HepG2 (cell line): Measurements from ENCODE around the gene FN1. TPM values are rescaled to one million over a fixed set of nuclear protein-coding genes. Genes with fewer than 3 reads are reported as not detected.
A peak's percentile ranks its signal among the peaks of the same experiment; 100 is the strongest.

Experiments
- ATAC-seq: fragments of 200-7000 bp; cut with Tn5 transposase; 3 replicates; pipeline ENCODE4 v1.9.1; 2020; ENCODE audit warnings: mild to moderate bottlenecking, moderate library complexity
- BruUV-seq: library from RNA; stranded (reverse); fragments of 400-500 nt; replicated peaks from 2 replicates; lab custom pipeline; 2021; lab: Mats Ljungman, UMichigan
- CTCF ChIA-PET: fragments of 300-600 bp; formaldehyde crosslinking; extraction: SDS; loops from one replicate; lab custom pipeline; 2021; ENCODE audit warnings: low total read pairs, inconsistent platforms, low intra/inter-chr PET ratio; lab: Yijun Ruan, JAX
- POLR2A ChIA-PET: fragments of 350-600 bp; sonication (Branson Sonifier 250); formaldehyde crosslinking; loops from one replicate; lab custom pipeline; 2020; ENCODE audit warnings: antibody characterized with exemption, inconsistent platforms; lab: Yijun Ruan, JAX
- DNase-seq: peaks from one replicate; pipeline ENCODE4 v3.0.0-alpha.2; 2015; ENCODE audit warnings: low spot score
- FAIRE-seq: peaks from 3 replicates; lab custom pipeline; 2011; peaks lifted over from hg19 to GRCh38; lab: Jason Lieb, UNC
- H2AFZ ChIP-seq: one replicate; pipeline ENCODE4 v1.6.1; 2011; ENCODE audit warnings: low read length, inconsistent platforms
- H3K27ac ChIP-seq: fragments of 300-600 bp; 3 replicates; pipeline ENCODE4 v1.8.0; 2011; ENCODE audit warnings: mixed run types, mild to moderate bottlenecking, mixed read lengths, low read length, inconsistent platforms; ENCODE audit not compliant: insufficient read depth; ENCODE audit errors: extremely low read length
- H3K27me3 ChIP-seq, 2 experiments: fragments of 200-600 bp in 1 of 2; 2 replicates in 1 of 2; 3 replicates in 1 of 2; pipeline versions ENCODE4 v1.6.0 to v1.8.0; 2011; ENCODE audit warnings: low read length in 2 of 2, mild to moderate bottlenecking in 2 of 2, moderate library complexity in 2 of 2, inconsistent platforms in 1 of 2; ENCODE audit not compliant: insufficient read depth in 2 of 2, control insufficient read depth in 1 of 2
- H3K36me3 ChIP-seq, 2 experiments: fragments of 200-600 bp in 1 of 2; replicated peaks in 1 of 2; 2 replicates in 1 of 2; 3 replicates in 1 of 2; pipeline versions ENCODE4 v1.5.1 to v1.8.0; 2011; ENCODE audit warnings: low read length in 2 of 2, inconsistent platforms in 1 of 2; ENCODE audit not compliant: insufficient read depth in 2 of 2, control insufficient read depth in 1 of 2
- H3K4me1 ChIP-seq: 2 replicates; pipeline ENCODE4 v1.5.1; 2012; ENCODE audit warnings: low read length, inconsistent platforms; ENCODE audit not compliant: insufficient read depth
- H3K4me2 ChIP-seq: 2 replicates; pipeline ENCODE4 v1.6.0; 2011; ENCODE audit warnings: low read depth, low read length, inconsistent platforms
- H3K4me3 ChIP-seq, 3 experiments: fragments of 200-600 bp in 1 of 3; sonication (generic), shearing (Covaris generic) in 1 of 3; replicated peaks in 1 of 3; 2 replicates each; pipeline ENCODE4 v1.5.1; 2011 to 2016; ENCODE audit warnings: low read length in 3 of 3, inconsistent platforms in 2 of 3, low read depth in 2 of 3, mild to moderate bottlenecking in 2 of 3, control low read depth in 1 of 3, mixed read lengths in 1 of 3; ENCODE audit not compliant: insufficient read depth in 1 of 3
- H3K79me2 ChIP-seq: one replicate; pipeline ENCODE4 v1.6.1; 2011; ENCODE audit warnings: low read length, inconsistent platforms; ENCODE audit not compliant: insufficient read depth
- H3K9ac ChIP-seq: 2 replicates; pipeline ENCODE4 v1.6.0; 2011; ENCODE audit warnings: mild to moderate bottlenecking, low read depth, low read length, inconsistent platforms; ENCODE audit not compliant: insufficient read depth
- H3K9me3 ChIP-seq: 2 replicates; pipeline ENCODE4 v1.5.1; 2012; ENCODE audit warnings: mild to moderate bottlenecking, low read length
- H4K20me1 ChIP-seq: 2 replicates; pipeline ENCODE4 v1.6.0; 2011; ENCODE audit warnings: inconsistent platforms, mild to moderate bottlenecking, low read length, moderate library complexity; ENCODE audit not compliant: insufficient read depth
- ATM ChIP-seq: fragments of 450-650 bp; IDR thresholded peaks from 2 replicates; pipeline ENCODE4 v1.7.1; 2017; ENCODE audit warnings: mild to moderate bottlenecking, borderline replicate concordance
- GPN1 ChIP-seq: sonication (generic); formaldehyde crosslinking; IDR thresholded peaks from 2 replicates; pipeline ENCODE4 v1.5.1; 2020; ENCODE audit warnings: missing genetic modification reagents, borderline replicate concordance
- HMGA1 ChIP-seq: sonication (generic); formaldehyde crosslinking; conservative IDR thresholded peaks from 2 replicates; pipeline ENCODE4 v1.4.0; 2020; ENCODE audit warnings: missing genetic modification reagents
- IKZF1 ChIP-seq: fragments of 450-650 bp; IDR thresholded peaks from 2 replicates; pipeline ENCODE4 v1.7.1; 2016
- MYPOP ChIP-seq: sonication (generic); formaldehyde crosslinking; IDR thresholded peaks from 2 replicates; pipeline ENCODE4 v1.8.1; 2023; ENCODE audit warnings: mild to moderate bottlenecking, moderate library complexity, missing genetic modification reagents
- TCF7 ChIP-seq: sonication (generic); IDR thresholded peaks from 2 replicates; pipeline ENCODE4 v1.6.1; 2016; ENCODE audit warnings: antibody characterized with exemption, low read depth
- TRIM22 ChIP-seq: fragments of 450-650 bp; IDR thresholded peaks from 2 replicates; pipeline ENCODE4 v1.6.1; 2017
- ZFX ChIP-seq: sonication (generic); formaldehyde crosslinking; IDR thresholded peaks from 2 replicates; pipeline ENCODE4 v1.4.0; 2020; ENCODE audit warnings: mild to moderate bottlenecking, low read depth, missing genetic modification reagents, moderate library complexity
- ZNF280B ChIP-seq: sonication (generic); formaldehyde crosslinking; IDR thresholded peaks from 2 replicates; pipeline ENCODE4 v1.5.0; 2020; ENCODE audit warnings: missing genetic modification reagents, mild to moderate bottlenecking, borderline replicate concordance
- ZNF382 ChIP-seq: sonication (generic); formaldehyde crosslinking; IDR thresholded peaks from 2 replicates; pipeline ENCODE4 v1.5.0; 2020; ENCODE audit warnings: missing genetic modification reagents, mild to moderate bottlenecking, borderline replicate concordance
- ZNF550 ChIP-seq: sonication (generic); formaldehyde crosslinking; IDR thresholded peaks from 2 replicates; pipeline ENCODE4 v1.4.0; 2020; ENCODE audit warnings: mild to moderate bottlenecking, missing genetic modification reagents, borderline replicate concordance
- ZNF616 ChIP-seq: sonication (generic); formaldehyde crosslinking; IDR thresholded peaks from 2 replicates; pipeline ENCODE4 v1.5.0; 2020; ENCODE audit warnings: low read depth, mild to moderate bottlenecking, missing genetic modification reagents
- ZNF766 ChIP-seq: sonication (generic); formaldehyde crosslinking; IDR thresholded peaks from 2 replicates; pipeline ENCODE4 v1.5.0; 2020; ENCODE audit warnings: missing genetic modification reagents, borderline replicate concordance
- ZNF768 ChIP-seq: sonication (generic); formaldehyde crosslinking; IDR thresholded peaks from 2 replicates; pipeline ENCODE4 v1.4.0; 2020; ENCODE audit warnings: missing genetic modification reagents
- ZNF772 ChIP-seq: sonication (generic); formaldehyde crosslinking; IDR thresholded peaks from 2 replicates; pipeline ENCODE4 v1.5.0; 2020; ENCODE audit warnings: mild to moderate bottlenecking, missing genetic modification reagents
- WGBS: methylation state at CpG from one replicate; pipeline ENCODE4 v1.1.6; 2017; ENCODE audit warnings: low lambda C conversion rate; 5-methylcytosine and 5-hydroxymethylcytosine counted together
- in situ Hi-C: cut with HindIII; loops from 2 replicates; pipeline ENCODE4 v1.10.0; 2017; ENCODE audit warnings: low pct_unique_long_range_greater_than_20kb; ENCODE audit not compliant: extremely low pct_ligation_motif_present
- intact Hi-C: fragments of 100-400 bp; cut with micrococcal nuclease; formaldehyde crosslinking; loops from one replicate; pipeline ENCODE4 v1.10.0; 2022; ENCODE audit not compliant: unreplicated experiment
- polyA plus RNA-seq, 8 experiments: library from polyadenylated mRNA; depleted of rRNA in 3 of 8; stranded (reverse) in 7 of 8; unstranded in 1 of 8; fragments of >200 nt; fragmentation: Illumina TruSeq in 4 of 8; extraction: Trizol in 4 of 8; gene quantifications; 2 replicates each; pipeline versions ENCODE4 v1.2.1 to v1.2.3, GENCODE V29; 2011 to 2016; ENCODE audit warnings: low read depth in 4 of 8, missing spikeins in 1 of 8, mixed read lengths in 1 of 8; ENCODE audit not compliant: insufficient read depth in 1 of 8
- total RNA-seq, 5 experiments: library from RNA; depleted of rRNA; stranded (reverse); fragments of >200 nt; fragmentation: Illumina TruSeq; extraction: Trizol; gene quantifications; 2 replicates each; pipeline ENCODE4 v1.2.3, GENCODE V29; 2016; ENCODE audit warnings: low read depth in 1 of 5

Gene FN1
- total and polyA plus RNA-seq, 2 of the 13 experiments (the other 11 are each of a cell fraction or from before 2014, with no cell fraction given) = 1,847 to 6,471 TPM

GRCh38 chr2:215447673-215448081 is 11.8 kb upstream of the FN1 start:
- 90% methylated on average over 3 of the region's 3 CpGs for WGBS
- Histone ChIP-seq H3K27ac (no peak overlapping the region), H3K27me3 (no peaks in the 10 kb centered on the region), H3K9me3 (peaks cover 7% of the 10 kb centered on the region), H3K4me3 (no peak overlapping the region), H3K79me2 (no peaks in the 10 kb centered on the region), H2AFZ (peak overlapping the region; percentile 42), H3K9ac (no peak overlapping the region), H3K4me1 (peaks cover 3% of the 10 kb centered on the region), H4K20me1 (no peaks in the 10 kb centered on the region), H3K4me2 (no peak overlapping the region), H3K36me3 (no peaks in the 10 kb centered on the region)
- POLR2A ChIA-PET = interaction anchor here (1.0 kb wide), 1 partner anchor 11 kb away, joined by 3 read pairs; no protein-coding TSS in a partner anchor
- CTCF ChIA-PET = no interaction called here
- BruUV-seq = no TSS peak
- in situ Hi-C loops (no loop called here), intact Hi-C loops (no loop called here)
- FAIRE-seq (no peak), ATAC-seq (no peak), DNase-seq (no peak)
- TF ChIP-seq MYPOP (no peak), ZNF772 (no peak), HMGA1 (CRISPR knock-in tag) (no peak), ZNF550 (CRISPR knock-in tag) (no peak), ZNF382 (no peak), ZFX (no peak), ZNF616 (no peak), TRIM22 (no peak), IKZF1 (no peak), ZNF768 (CRISPR knock-in tag) (no peak), ZNF766 (CRISPR knock-in tag) (no peak), GPN1 (CRISPR knock-in tag) (no peak), TCF7 (no peak), ATM (no peak), ZNF280B (no peak)
